HepG2 (cell line): ENCODE measurements around the gene SLC13A5. TPM values are rescaled to one million over a fixed set of nuclear protein-coding genes. Genes with fewer than 3 reads are reported as not detected.

ENCODE experiments used
- GRHL1 ChIP-seq: sonication (generic); formaldehyde crosslinking; conservative IDR thresholded peaks from 2 replicates; pipeline ENCODE4 v1.8.0; 2022; ENCODE audit warnings: missing genetic modification reagents
- KDM4B ChIP-seq: sonication (generic); formaldehyde crosslinking; IDR thresholded peaks from 2 replicates; pipeline ENCODE4 v1.4.0; 2020; ENCODE audit warnings: missing genetic modification reagents
- KLF11 ChIP-seq: IDR thresholded peaks from 2 replicates; pipeline ENCODE4 v1.6.1; 2016; ENCODE audit warnings: missing compliant biosample characterization
- MLLT10 ChIP-seq: sonication (generic); formaldehyde crosslinking; IDR thresholded peaks from 2 replicates; pipeline ENCODE4 v1.4.0; 2020; ENCODE audit warnings: missing genetic modification reagents
- MTERF4 ChIP-seq: sonication (generic); formaldehyde crosslinking; IDR thresholded peaks from 2 replicates; pipeline ENCODE4 v1.8.0; 2023; ENCODE audit warnings: mild to moderate bottlenecking, missing genetic modification reagents
- NONO ChIP-seq, 2 experiments: fragments of 450-650 bp in 1 of 2; sonication (generic) in 1 of 2; formaldehyde crosslinking in 1 of 2; IDR thresholded peaks in 1 of 2; conservative IDR thresholded peaks in 1 of 2; 2 replicates each; pipeline versions ENCODE4 v1.6.1 to v1.8.0; 2017 to 2022; ENCODE audit warnings: mild to moderate bottlenecking in 1 of 2, missing genetic modification reagents in 1 of 2, moderate library complexity in 1 of 2
- POLR2G ChIP-seq: fragments of 200-400 bp; formaldehyde crosslinking; IDR thresholded peaks from 2 replicates; pipeline ENCODE4 v1.6.1; 2018; ENCODE audit warnings: mild to moderate bottlenecking, low read depth, low read length, moderate library complexity
- RXRA ChIP-seq: sonication (generic); formaldehyde crosslinking; IDR thresholded peaks from 2 replicates; pipeline ENCODE4 v1.5.1; 2020; ENCODE audit warnings: missing genetic modification reagents
- TARDBP ChIP-seq: sonication (generic); formaldehyde crosslinking; IDR thresholded peaks from 2 replicates; pipeline ENCODE4 v1.8.0; 2022; ENCODE audit warnings: mild to moderate bottlenecking, missing genetic modification reagents
- ZBTB38 ChIP-seq: sonication (generic); formaldehyde crosslinking; IDR thresholded peaks from 2 replicates; pipeline ENCODE4 v1.5.1; 2020; ENCODE audit warnings: mild to moderate bottlenecking, missing genetic modification reagents
- ZFP90 ChIP-seq: sonication (generic); formaldehyde crosslinking; IDR thresholded peaks from 2 replicates; pipeline ENCODE4 v1.8.0; 2022; ENCODE audit warnings: missing genetic modification reagents, mild to moderate bottlenecking, inconsistent platforms, borderline replicate concordance
- ZNF318 ChIP-seq: sonication (generic); formaldehyde crosslinking; IDR thresholded peaks from 2 replicates; pipeline ENCODE4 v1.4.0; 2020; ENCODE audit warnings: mild to moderate bottlenecking, missing genetic modification reagents
- ZNF34 ChIP-seq: sonication (generic); formaldehyde crosslinking; IDR thresholded peaks from 2 replicates; pipeline ENCODE4 v1.4.0; 2020; ENCODE audit warnings: mild to moderate bottlenecking, missing genetic modification reagents, borderline replicate concordance
- ZNF382 ChIP-seq: sonication (generic); formaldehyde crosslinking; IDR thresholded peaks from 2 replicates; pipeline ENCODE4 v1.5.0; 2020; ENCODE audit warnings: missing genetic modification reagents, mild to moderate bottlenecking, borderline replicate concordance
- ZNF543 ChIP-seq: sonication (generic); formaldehyde crosslinking; IDR thresholded peaks from 2 replicates; pipeline ENCODE4 v1.4.0; 2020; ENCODE audit warnings: mild to moderate bottlenecking, missing genetic modification reagents
- ZNF557 ChIP-seq: sonication (generic); formaldehyde crosslinking; IDR thresholded peaks from 2 replicates; pipeline ENCODE4 v1.4.0; 2020; ENCODE audit warnings: missing genetic modification reagents
- ZNF709 ChIP-seq: sonication (generic); formaldehyde crosslinking; IDR thresholded peaks from 2 replicates; pipeline ENCODE4 v1.5.0; 2020; ENCODE audit warnings: mild to moderate bottlenecking, missing genetic modification reagents
- ZNF83 ChIP-seq: sonication (generic); formaldehyde crosslinking; IDR thresholded peaks from 2 replicates; pipeline ENCODE4 v1.4.0; 2020; ENCODE audit warnings: missing genetic modification reagents, mild to moderate bottlenecking, borderline replicate concordance
- polyA plus RNA-seq, 8 experiments: library from polyadenylated mRNA; depleted of rRNA in 3 of 8; stranded (reverse) in 7 of 8; unstranded in 1 of 8; fragments of >200 nt; fragmentation: Illumina TruSeq in 4 of 8; extraction: Trizol in 4 of 8; gene quantifications; 2 replicates each; pipeline versions ENCODE4 v1.2.1 to v1.2.3, GENCODE V29; 2011 to 2016; ENCODE audit warnings: low read depth in 4 of 8, missing spikeins in 1 of 8, mixed read lengths in 1 of 8; ENCODE audit not compliant: insufficient read depth in 1 of 8
- total RNA-seq, 5 experiments: library from RNA; depleted of rRNA; stranded (reverse); fragments of >200 nt; fragmentation: Illumina TruSeq; extraction: Trizol; gene quantifications; 2 replicates each; pipeline ENCODE4 v1.2.3, GENCODE V29; 2016; ENCODE audit warnings: low read depth in 1 of 5

SLC13A5 gene
- total and polyA plus RNA-seq, 2 of the 13 experiments (the other 11 are each of a cell fraction or from before 2014, with no cell fraction given): 42.8 to 310 TPM

- TF ChIP-seq NONO (IDR thresholded peaks at IDR 0.05) (no peak), NONO (CRISPR knock-in tag; conservative IDR thresholded peaks at IDR 0.05) (no peak), RXRA (CRISPR knock-in tag) (peak; percentile 2; the same call in 1 of the 2 replicates), ZBTB38 (CRISPR knock-in tag) (no peak), ZNF34 (CRISPR knock-in tag) (no peak), ZFP90 (0 out of 2 replicates have a peak, but pooled peaks have one; percentile 12), GRHL1 (CRISPR knock-in tag) (no peak), ZNF318 (no peak), POLR2G (no peak), ZNF709 (no peak), TARDBP (CRISPR knock-in tag) (no peak), ZNF83 (CRISPR knock-in tag) (no peak), ZNF543 (CRISPR knock-in tag) (no peak), ZNF382 (no peak), MLLT10 (CRISPR knock-in tag) (no peak), ZNF557 (CRISPR knock-in tag) (no peak), MTERF4 (0 out of 2 replicates have a peak, but pooled peaks have one; percentile 50), KLF11 (CRISPR knock-in tag) (no peak), KDM4B (CRISPR knock-in tag) (no peak)
Measured at GRCh38 chr17:6639586-6640535, 73.3 kb downstream of the SLC13A5 start (continued).
